ENCODE results near the gene AGRN.

AGRN gene

DNA sequence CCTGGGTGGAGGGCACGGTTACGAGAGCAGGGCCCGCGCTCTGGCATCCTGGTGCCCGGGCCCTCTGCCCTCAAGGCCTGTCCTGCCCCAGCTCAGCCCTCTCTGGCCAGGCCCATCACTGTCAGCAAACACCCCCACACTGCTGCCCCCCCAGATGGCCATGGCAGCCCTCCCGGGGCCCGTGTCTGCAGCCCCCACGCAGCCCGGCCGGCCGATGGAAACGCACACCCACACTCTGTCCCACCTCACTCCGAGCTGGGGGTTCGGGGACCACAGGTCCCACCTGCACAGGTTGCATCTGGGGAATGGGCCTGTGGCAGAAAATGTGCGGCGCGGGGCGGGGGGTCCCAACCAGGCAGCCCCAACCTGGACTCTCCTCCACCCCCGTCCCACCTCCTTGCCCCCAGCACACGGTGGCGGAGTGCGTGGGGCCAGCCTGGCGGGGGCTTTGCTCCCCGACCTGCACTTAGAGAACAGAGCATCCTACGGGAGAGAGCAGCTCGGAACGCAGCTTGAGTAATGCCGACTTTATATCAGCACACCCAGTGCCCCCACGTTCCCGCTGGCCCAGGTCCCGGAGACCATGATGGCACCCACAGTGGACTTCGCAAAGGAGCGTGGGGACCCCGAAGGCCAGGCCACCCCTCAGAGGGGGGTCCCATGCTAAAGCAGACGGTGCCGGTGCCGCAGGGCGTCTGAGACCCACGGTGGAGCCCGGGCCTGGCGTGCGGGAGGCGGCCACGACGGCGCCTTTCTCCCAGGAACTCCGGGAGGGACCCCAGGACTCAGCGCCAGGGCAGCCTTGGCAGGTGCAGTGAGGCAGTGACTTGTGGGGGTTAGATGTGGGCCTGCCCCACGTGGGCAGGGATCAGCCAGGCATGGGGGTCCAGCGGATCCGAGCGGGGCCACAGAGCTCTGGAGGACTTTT is 61.7 kb downstream of the AGRN start:
- Histone ChIP-seq H3K27me3 (replicated peaks; ENCODE audit: insufficient read depth, low read length) (peaks cover 12% of the 10 kb centered on the region), H3K4me3 (ENCODE audit: low read length) (no peak overlapping the region), H3F3A (ENCODE audit: insufficient read depth, low read length) (no peaks in the 10 kb centered on the region), H3K27ac (ENCODE audit: low read length) (no peak overlapping the region), H3K4me2 (ENCODE audit: low read depth, low read length) (no peak overlapping the region), H3K9ac (ENCODE audit: low read length) (no peak overlapping the region), H3K79me2 (ENCODE audit: low read length) (no peaks in the 10 kb centered on the region), H3K9me3 (replicated peaks; ENCODE audit: insufficient read depth, low read length) (no peaks in the 10 kb centered on the region), H3K4me1 (ENCODE audit: low read length) (no peaks in the 10 kb centered on the region), H2AFZ (ENCODE audit: low read length) (no peak overlapping the region), H4K20me1 (ENCODE audit: insufficient read depth, low read length) (no peaks in the 10 kb centered on the region), H3K36me3 (replicated peaks; ENCODE audit: insufficient read depth, low read length) (no peaks in the 10 kb centered on the region), H3K9me2 (replicated peaks; ENCODE audit: insufficient read depth, low read length) (no peaks in the 10 kb centered on the region)
- TF ChIP-seq EZH2phosphoT487 (IDR thresholded peaks at IDR 0.05; ENCODE audit: low read length) (no peak), EZH2 (optimal IDR thresholded peaks at IDR 0.05; ENCODE audit: low read depth, low read length) (no peak)
- TF ChIP-seq, protein P1, sequence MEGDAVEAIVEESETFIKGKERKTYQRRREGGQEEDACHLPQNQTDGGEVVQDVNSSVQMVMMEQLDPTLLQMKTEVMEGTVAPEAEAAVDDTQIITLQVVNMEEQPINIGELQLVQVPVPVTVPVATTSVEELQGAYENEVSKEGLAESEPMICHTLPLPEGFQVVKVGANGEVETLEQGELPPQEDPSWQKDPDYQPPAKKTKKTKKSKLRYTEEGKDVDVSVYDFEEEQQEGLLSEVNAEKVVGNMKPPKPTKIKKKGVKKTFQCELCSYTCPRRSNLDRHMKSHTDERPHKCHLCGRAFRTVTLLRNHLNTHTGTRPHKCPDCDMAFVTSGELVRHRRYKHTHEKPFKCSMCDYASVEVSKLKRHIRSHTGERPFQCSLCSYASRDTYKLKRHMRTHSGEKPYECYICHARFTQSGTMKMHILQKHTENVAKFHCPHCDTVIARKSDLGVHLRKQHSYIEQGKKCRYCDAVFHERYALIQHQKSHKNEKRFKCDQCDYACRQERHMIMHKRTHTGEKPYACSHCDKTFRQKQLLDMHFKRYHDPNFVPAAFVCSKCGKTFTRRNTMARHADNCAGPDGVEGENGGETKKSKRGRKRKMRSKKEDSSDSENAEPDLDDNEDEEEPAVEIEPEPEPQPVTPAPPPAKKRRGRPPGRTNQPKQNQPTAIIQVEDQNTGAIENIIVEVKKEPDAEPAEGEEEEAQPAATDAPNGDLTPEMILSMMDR (IDR thresholded peaks at IDR 0.05; ENCODE audit: low read length) = no peak
- no peak for DNase-seq

DNA sequence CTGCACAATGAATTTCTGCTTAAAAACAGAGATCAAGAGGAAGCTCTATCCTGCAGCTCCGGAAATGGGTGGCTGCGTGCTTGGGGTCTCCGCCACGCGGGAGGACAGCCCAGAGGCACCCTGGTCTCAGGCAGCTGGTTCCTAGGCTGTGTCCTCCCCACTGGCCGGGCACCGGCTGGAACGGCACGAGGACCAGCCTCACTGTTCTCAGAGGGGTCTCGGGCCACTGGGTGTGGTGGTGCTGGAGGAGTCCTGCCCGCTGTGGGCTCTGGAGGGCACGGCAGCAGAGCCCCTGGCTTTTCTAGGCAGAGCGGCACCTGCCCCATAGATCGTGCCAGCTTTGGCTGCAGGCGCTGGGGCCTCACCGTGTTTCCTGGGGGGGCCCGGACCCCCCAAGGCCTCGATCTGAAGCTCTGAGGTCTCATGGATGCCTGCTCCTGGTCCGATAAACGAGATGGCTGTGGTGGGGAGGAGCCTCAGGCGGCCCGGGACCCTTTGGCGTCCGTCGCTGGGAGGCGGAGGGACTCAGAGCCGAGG is 62.4 kb downstream of the AGRN start:
- H3K9me3 ChIP-seq (replicated peaks; ENCODE audit: insufficient read depth, low read length) = no peaks in the 10 kb centered on the region
- H3K27ac ChIP-seq (ENCODE audit: low read length) = no peak overlapping the region
- no peak overlapping the region for H2AFZ ChIP-seq (ENCODE audit: low read length)
- TF ChIP-seq EZH2phosphoT487 (IDR thresholded peaks at IDR 0.05; ENCODE audit: low read length) (no peak), EZH2 (optimal IDR thresholded peaks at IDR 0.05; ENCODE audit: low read depth, low read length) (no peak)
- TF ChIP-seq, protein P1 (IDR thresholded peaks at IDR 0.05; ENCODE audit: low read length) = no peak
- no peak overlapping the region for H3K9ac ChIP-seq (ENCODE audit: low read length)
- H3K4me1 ChIP-seq (ENCODE audit: low read length) = no peaks in the 10 kb centered on the region
- H4K20me1 ChIP-seq (ENCODE audit: insufficient read depth, low read length) = no peaks in the 10 kb centered on the region
- no peak for DNase-seq
- H3K27me3 ChIP-seq (replicated peaks; ENCODE audit: insufficient read depth, low read length) = peaks cover 12% of the 10 kb centered on the region
- H3F3A ChIP-seq (ENCODE audit: insufficient read depth, low read length) = no peaks in the 10 kb centered on the region
- no peak overlapping the region for H3K4me2 ChIP-seq (ENCODE audit: low read depth, low read length)
- no peaks in the 10 kb centered on the region for H3K79me2 ChIP-seq (ENCODE audit: low read length)
- H3K4me3 ChIP-seq (ENCODE audit: low read length) = no peak overlapping the region
- no peaks in the 10 kb centered on the region for H3K36me3 ChIP-seq (replicated peaks; ENCODE audit: insufficient read depth, low read length)
- H3K9me2 ChIP-seq (replicated peaks; ENCODE audit: insufficient read depth, low read length) = no peaks in the 10 kb centered on the region

GRCh38 chr1:1082776-1083415 is 63.0 kb downstream of the AGRN start:
- no peak overlapping the region for H3K27ac ChIP-seq (ENCODE audit: low read length)
- TF ChIP-seq, protein P1 (IDR thresholded peaks at IDR 0.05; ENCODE audit: low read length) = no peak
- no peak for TF ChIP-seq EZH2 (optimal IDR thresholded peaks at IDR 0.05; ENCODE audit: low read depth, low read length)
- TF ChIP-seq EZH2phosphoT487 (IDR thresholded peaks at IDR 0.05; ENCODE audit: low read length) = no peak
- no peaks in the 10 kb centered on the region for H3K4me1 ChIP-seq (ENCODE audit: low read length)

More at GRCh38 chr1:1082776-1083415, 63.0 kb downstream of the AGRN start:
- H3K9ac ChIP-seq (ENCODE audit: low read length) = no peak overlapping the region
- no peak overlapping the region for H3K4me2 ChIP-seq (ENCODE audit: low read depth, low read length)
- no peaks in the 10 kb centered on the region for H3K9me2 ChIP-seq (replicated peaks; ENCODE audit: insufficient read depth, low read length)
- H3K79me2 ChIP-seq (ENCODE audit: low read length) = no peaks in the 10 kb centered on the region
- no peak overlapping the region for H3K4me3 ChIP-seq (ENCODE audit: low read length)
- no peaks in the 10 kb centered on the region for H3F3A ChIP-seq (ENCODE audit: insufficient read depth, low read length)
- peaks cover 12% of the 10 kb centered on the region for H3K27me3 ChIP-seq (replicated peaks; ENCODE audit: insufficient read depth, low read length)
- no peaks in the 10 kb centered on the region for H4K20me1 ChIP-seq (ENCODE audit: insufficient read depth, low read length)
- no peaks in the 10 kb centered on the region for H3K36me3 ChIP-seq (replicated peaks; ENCODE audit: insufficient read depth, low read length)
- no peak for DNase-seq
- H3K9me3 ChIP-seq (replicated peaks; ENCODE audit: insufficient read depth, low read length) = no peaks in the 10 kb centered on the region
- H2AFZ ChIP-seq (ENCODE audit: low read length) = no peak overlapping the region

Measured in MM.1S (cell line).